AG10803 (cell line): ENCODE results near the gene TNRC6C.

ENCODE experiments used
- DNase-seq: peaks from one replicate; pipeline ENCODE4 v3.0.0; 2010; ENCODE audit warnings: low read depth
- H3K4me3 ChIP-seq: 2 replicates; pipeline ENCODE4 v1.5.1; 2011; ENCODE audit warnings: mild to moderate bottlenecking, low read length, control low read depth
- TF ChIP-seq, protein P1 (sequence below): conservative IDR thresholded peaks from 2 replicates; pipeline ENCODE4 v1.5.1; 2011; ENCODE audit warnings: mild to moderate bottlenecking, low read length, control low read depth, inconsistent platforms

Gene TNRC6C

DNA sequence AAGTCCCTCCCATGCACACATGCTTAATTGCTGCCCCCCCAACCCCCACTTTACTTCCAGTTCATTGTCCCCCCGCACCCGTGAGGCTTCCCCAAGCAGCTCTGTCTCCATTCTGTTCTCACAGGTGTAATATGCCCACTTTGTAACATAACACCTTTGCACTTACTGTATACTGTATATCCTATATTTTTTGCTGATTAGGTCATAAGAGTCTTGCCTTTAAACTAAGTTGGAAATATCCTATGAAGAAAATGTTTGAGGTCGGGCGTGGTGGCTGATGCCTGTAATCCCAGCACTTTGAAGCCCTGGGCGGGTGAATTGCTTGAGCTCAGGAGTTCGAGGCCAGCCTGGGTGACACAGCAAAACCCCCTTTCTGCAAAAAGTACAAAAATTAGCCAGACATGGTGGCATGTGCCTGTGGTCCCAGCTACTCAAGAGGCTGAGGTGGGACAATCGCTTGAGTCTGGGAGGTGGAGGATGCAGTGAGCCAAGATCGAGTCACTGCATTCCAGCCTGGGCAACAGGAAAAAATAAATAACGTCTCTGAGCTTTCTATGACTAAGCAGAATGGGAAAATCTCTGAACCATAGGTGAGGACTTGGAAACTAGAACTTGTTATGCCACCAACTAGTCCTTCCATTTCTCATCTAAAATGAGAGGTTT is 76.1 kb downstream of the TNRC6C start:
- H3K4me3 ChIP-seq = no peak overlapping the region
- TF ChIP-seq, protein P1, sequence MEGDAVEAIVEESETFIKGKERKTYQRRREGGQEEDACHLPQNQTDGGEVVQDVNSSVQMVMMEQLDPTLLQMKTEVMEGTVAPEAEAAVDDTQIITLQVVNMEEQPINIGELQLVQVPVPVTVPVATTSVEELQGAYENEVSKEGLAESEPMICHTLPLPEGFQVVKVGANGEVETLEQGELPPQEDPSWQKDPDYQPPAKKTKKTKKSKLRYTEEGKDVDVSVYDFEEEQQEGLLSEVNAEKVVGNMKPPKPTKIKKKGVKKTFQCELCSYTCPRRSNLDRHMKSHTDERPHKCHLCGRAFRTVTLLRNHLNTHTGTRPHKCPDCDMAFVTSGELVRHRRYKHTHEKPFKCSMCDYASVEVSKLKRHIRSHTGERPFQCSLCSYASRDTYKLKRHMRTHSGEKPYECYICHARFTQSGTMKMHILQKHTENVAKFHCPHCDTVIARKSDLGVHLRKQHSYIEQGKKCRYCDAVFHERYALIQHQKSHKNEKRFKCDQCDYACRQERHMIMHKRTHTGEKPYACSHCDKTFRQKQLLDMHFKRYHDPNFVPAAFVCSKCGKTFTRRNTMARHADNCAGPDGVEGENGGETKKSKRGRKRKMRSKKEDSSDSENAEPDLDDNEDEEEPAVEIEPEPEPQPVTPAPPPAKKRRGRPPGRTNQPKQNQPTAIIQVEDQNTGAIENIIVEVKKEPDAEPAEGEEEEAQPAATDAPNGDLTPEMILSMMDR = no peak
- peak; percentile 45 for DNase-seq

DNA sequence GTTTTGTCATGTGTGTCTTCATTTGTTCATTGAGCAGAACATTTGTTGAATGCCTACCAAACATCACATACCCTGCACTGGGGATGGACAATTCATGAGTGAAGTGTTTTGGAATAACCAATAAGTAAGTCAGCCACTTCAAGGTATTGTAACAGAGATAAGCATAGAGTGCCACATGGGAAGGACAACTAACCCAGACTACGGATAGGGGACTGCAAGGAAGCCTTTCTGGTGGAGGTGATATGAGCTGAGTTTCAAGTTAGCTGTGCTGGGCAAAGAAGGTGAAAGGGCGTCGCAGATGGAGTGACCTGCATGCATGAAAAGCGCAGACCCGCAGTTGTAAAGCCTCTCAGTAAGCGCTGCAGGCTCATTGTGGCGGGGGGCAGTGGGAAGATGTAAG is 78.8 kb downstream of the TNRC6C start:
- TF ChIP-seq, protein P1 = no peak
- no peak overlapping the region for H3K4me3 ChIP-seq
- no peak for DNase-seq

DNA sequence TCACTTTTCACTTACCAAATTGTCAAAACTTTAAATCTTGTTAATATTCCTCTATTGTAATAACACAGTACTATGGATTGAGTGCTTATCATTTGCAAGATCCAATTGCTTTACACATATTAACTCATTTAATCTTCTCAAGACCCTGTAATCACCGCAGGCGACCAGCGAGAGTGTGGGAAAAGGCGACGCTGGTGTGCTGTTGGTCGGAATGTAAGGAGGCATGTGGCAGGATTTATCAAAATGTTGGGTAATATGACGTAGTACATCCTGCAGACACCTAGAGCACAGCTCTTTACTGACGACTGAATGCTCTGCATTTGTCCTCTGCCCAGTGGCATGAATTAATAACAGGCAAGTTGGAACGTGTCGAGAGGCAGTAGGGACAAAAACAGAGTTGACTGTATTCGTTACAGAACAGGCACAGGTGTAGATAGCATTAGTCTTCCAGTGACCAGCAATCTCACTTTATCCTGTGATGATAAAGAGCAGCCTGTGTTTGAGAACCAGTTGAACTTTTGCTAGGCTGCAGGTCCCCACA is 80.3 kb downstream of the TNRC6C start:
- no peak for DNase-seq
- TF ChIP-seq, protein P1 = no peak
- H3K4me3 ChIP-seq = no peak overlapping the region

DNA sequence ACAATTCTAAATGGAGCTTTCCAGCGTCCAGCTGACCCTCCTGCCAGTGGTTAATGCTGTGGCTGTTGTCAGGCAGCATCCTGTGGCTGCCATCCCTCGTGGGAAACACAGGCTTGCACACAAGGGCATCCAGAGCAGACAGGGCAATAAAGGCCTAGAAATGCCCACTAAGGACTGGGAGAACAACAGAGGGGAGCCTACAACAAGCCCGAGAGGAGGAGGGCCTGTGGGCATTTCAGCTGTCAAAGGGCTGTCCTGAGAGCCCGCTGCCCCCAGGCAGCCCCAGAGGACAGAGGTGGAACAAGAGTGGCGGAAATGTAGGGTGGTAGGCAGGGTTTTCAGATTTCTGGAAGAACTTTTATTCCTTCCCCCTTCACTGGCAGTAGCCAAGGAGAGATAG is 81.1 kb downstream of the TNRC6C start:
- no peak overlapping the region for H3K4me3 ChIP-seq
- TF ChIP-seq, protein P1 = no peak
- no peak for DNase-seq

DNA sequence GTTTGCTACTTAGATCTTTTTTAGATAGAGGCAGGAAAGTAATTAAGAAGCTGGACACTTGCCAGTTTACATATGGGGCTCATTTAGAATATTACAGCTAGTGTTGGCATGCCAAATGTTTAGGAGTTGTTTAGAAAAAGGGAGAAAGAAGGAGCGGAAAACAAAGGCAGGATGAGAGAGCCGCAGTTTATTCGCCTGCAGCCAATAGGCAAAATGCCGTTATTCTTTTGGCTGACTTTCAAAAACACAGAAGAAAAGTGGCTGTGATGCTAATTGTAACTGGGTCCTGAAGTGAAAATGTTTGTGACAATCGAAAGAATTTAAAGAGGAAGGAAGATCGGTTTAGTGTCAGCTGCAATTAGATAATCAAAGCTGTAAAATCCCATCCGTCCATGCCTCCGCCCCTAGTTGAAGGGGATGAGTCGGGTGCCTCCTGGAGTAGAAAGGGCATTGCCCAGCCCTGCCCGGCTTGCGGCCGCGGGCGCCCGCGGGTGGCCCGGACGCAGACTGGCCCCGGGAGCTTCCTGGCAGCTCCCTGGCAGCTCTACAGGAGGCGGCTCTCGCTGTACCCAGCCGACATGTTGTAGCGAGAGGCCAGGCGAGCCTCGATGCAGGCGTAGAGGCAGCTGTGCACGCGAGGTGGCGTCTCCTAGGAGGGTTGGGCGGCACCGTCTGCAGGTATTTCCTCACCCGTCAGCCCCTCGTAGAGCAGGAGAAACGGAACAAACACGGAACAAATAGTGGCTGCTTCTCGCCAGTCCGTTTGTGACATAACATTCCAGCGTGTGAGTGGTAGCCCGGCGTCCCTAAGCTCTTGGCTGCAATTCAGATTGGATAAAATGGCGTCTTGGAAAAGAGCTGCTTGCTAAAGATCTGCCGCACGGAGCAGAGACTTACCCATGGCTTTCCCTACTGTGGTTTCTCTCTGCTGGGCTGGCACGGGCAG is 82.2 kb downstream of the TNRC6C start:
- peak; percentile 61 for DNase-seq
- H3K4me3 ChIP-seq = peak overlapping the region; percentile 73

DNA sequence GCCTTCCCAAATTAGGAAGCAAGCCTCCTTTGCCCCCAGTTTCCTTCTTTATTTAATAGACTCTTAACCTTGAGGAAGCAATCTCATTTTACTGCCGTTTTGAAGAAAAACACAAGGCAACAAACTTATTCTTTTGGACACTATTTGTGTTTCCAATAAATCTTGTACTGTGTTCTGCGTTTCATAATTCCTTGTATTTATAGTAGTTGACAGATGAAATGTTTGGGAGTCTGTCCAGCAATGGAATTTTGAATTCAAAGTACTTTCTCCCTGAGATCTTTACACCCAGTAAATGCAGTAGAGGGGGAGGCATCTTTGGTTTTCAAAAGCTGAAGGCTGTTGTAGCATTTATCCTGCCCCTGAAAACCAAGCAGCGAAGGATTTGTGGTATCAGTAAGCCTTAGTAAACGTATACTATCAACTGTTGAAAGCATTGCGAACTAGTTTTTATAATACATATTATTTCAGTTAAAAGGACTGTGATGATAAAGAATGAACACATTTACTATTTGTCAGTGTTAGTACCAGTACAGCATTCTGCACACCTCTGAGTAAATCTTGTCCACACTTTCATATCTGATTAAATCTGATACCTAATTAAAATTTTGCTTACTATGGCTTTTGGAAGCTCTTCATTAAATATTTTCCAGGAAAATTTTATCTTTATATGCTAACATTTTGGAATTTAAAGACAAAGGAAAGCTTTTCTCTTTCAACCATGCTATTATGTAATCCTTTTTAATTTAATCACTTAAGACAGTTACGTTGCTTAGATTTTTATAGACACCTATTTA is 83.1 kb downstream of the TNRC6C start:
- no peak for DNase-seq
- peak overlapping the region; percentile 73 for H3K4me3 ChIP-seq
- TF ChIP-seq, protein P1 = no peak

More for the DNA sequence above, 82.2 kb downstream of the TNRC6C start:
- TF ChIP-seq, protein P1 = peak; percentile 13; the same call in 1 of the 2 replicates
